Trophoblast cell (in vitro differentiated cells and primary cell): Measurements from ENCODE around the gene FAM234B.

ENCODE experiments used
- DNase-seq, 2 donors: peaks; one replicate each; pipeline ENCODE4 v3.0.0-alpha.2; 2016
- H2AFZ ChIP-seq: 2 replicates; pipeline ENCODE4 v1.6.1; 2013; ENCODE audit warnings: low read length, moderate library complexity, mild to moderate bottlenecking; ENCODE audit not compliant: insufficient read depth, poor library complexity
- H2AK5ac ChIP-seq: 2 replicates; pipeline ENCODE4 v1.6.1; 2013; ENCODE audit warnings: mild to moderate bottlenecking, low read length
- H2BK120ac ChIP-seq: 2 replicates; pipeline ENCODE4 v1.6.1; 2013; ENCODE audit warnings: low read length, mild to moderate bottlenecking, moderate library complexity; ENCODE audit not compliant: insufficient read depth, poor library complexity
- H2BK12ac ChIP-seq: 2 replicates; pipeline ENCODE4 v1.6.1; 2013; ENCODE audit warnings: mild to moderate bottlenecking, low read length, moderate library complexity
- H2BK5ac ChIP-seq: 2 replicates; pipeline ENCODE4 v1.6.1; 2013; ENCODE audit warnings: low read length, low read depth, moderate library complexity, mild to moderate bottlenecking; ENCODE audit not compliant: poor library complexity
- H3K14ac ChIP-seq: 2 replicates; pipeline ENCODE4 v1.6.1; 2013; ENCODE audit warnings: mild to moderate bottlenecking, low read length
- H3K18ac ChIP-seq: 2 replicates; pipeline ENCODE4 v1.6.1; 2013; ENCODE audit warnings: mild to moderate bottlenecking, low read length
- H3K23ac ChIP-seq: 2 replicates; pipeline ENCODE4 v1.6.1; 2013; ENCODE audit warnings: low read length
- H3K27ac ChIP-seq: 2 replicates; pipeline ENCODE4 v1.5.1; 2013; ENCODE audit warnings: low read depth, mild to moderate bottlenecking, inconsistent platforms, low read length, moderate library complexity
- H3K27me3 ChIP-seq: 2 replicates; pipeline ENCODE4 v1.6.1; 2013; ENCODE audit warnings: inconsistent platforms, mild to moderate bottlenecking, low read length, moderate library complexity; ENCODE audit not compliant: insufficient read depth
- H3K36me3 ChIP-seq, 2 experiments: 1 replicate in 1 of 2; 2 replicates in 1 of 2; pipeline ENCODE4 v1.6.1; 2013; ENCODE audit warnings: low read length in 2 of 2, mild to moderate bottlenecking in 2 of 2, moderate library complexity in 1 of 2; ENCODE audit not compliant: insufficient read depth in 2 of 2, control insufficient read depth in 1 of 2
- H3K4ac ChIP-seq: 2 replicates; pipeline ENCODE4 v1.6.1; 2013; ENCODE audit warnings: low read depth, mild to moderate bottlenecking, low read length, moderate library complexity
- H3K4me1 ChIP-seq, 2 experiments: 1 replicate in 1 of 2; 2 replicates in 1 of 2; pipeline ENCODE4 v1.6.1; 2013; ENCODE audit warnings: low read length in 2 of 2, mild to moderate bottlenecking in 2 of 2, moderate library complexity in 1 of 2; ENCODE audit not compliant: insufficient read depth in 2 of 2, control insufficient read depth in 1 of 2
- H3K4me2 ChIP-seq: 2 replicates; pipeline ENCODE4 v1.6.1; 2013; ENCODE audit warnings: inconsistent platforms, mild to moderate bottlenecking, low read length, moderate library complexity
- H3K4me3 ChIP-seq: 2 replicates; pipeline ENCODE4 v1.5.1; 2013; ENCODE audit warnings: mild to moderate bottlenecking, low read depth, low read length, inconsistent platforms
- H3K79me1 ChIP-seq: one replicate; pipeline ENCODE4 v1.6.1; 2013; ENCODE audit warnings: low read length
- H3K79me2 ChIP-seq: 2 replicates; pipeline ENCODE4 v1.6.1; 2013; ENCODE audit warnings: low read length, mild to moderate bottlenecking; ENCODE audit not compliant: control insufficient read depth, insufficient read depth, poor library complexity
- H3K9ac ChIP-seq: 2 replicates; pipeline ENCODE4 v1.6.1; 2013; ENCODE audit warnings: mild to moderate bottlenecking, low read length
- H3K9me3 ChIP-seq: 2 replicates; pipeline ENCODE4 v1.6.1; 2013; ENCODE audit warnings: low read depth, mild to moderate bottlenecking, control low read depth, inconsistent platforms, low read length; ENCODE audit not compliant: insufficient read depth
- H4K12ac ChIP-seq: 2 replicates; pipeline ENCODE4 v1.6.1; 2013; ENCODE audit warnings: low read depth, mild to moderate bottlenecking, low read length, moderate library complexity
- H4K8ac ChIP-seq: 2 replicates; pipeline ENCODE4 v1.6.1; 2013; ENCODE audit warnings: low read depth, mild to moderate bottlenecking, low read length, moderate library complexity
- H4K91ac ChIP-seq: one replicate; pipeline ENCODE4 v1.6.1; 2013; ENCODE audit warnings: low read depth, mild to moderate bottlenecking, low read length, moderate library complexity
- WGBS: extraction: QIAGEN DNeasy Blood & Tissue Kit; methylation state at CpG from one replicate; pipeline ENCODE4 v1.1.7; 2013; ENCODE audit warnings: missing lambda C conversion rate; ENCODE audit not compliant: insufficient read length, insufficient coverage; ENCODE audit errors: extremely low coverage; 5-methylcytosine and 5-hydroxymethylcytosine counted together

Gene FAM234B

DNA sequence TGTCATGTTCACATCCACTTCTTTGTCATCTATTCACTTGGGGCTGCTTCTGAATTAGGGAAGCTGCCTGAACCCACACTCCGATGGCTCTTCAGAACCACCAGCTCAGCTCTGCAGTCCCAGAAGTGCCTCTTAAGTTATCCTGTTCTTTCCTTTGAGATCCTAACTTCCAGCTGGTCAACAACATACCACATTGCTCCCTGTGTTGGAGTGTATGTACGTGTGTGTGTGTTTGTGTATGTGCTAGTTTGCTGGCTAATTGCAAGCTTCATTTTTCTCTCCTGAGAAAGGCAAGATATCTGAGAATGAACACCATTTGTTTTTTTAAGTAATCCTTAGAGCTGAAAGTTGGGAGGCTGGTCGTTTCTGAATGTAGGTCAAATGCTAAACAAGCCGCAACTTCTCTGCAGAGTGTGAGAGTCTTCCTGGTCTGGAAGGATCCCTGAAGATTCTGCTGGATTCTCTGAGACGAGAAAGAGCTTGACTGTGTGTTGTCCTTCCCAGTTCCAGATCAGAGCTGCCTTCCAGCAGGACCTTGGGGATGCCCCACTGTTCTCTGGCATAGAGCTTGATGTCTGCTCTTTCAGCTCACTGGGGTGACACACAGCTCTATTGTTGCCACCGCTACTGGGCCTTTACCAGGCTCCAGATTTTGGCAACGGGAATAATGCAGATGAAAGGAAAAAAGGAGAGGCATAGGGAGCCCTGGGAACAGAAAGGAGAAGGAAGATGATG, 58.4 kb downstream of the FAM234B start:
- H2AK5ac ChIP-seq = no peak overlapping the region
- peaks cover 3% of the 10 kb centered on the region for H3K79me2 ChIP-seq
- no peak overlapping the region for H4K91ac ChIP-seq
- no peak overlapping the region for H3K27ac ChIP-seq
- no peaks in the 10 kb centered on the region for H3K27me3 ChIP-seq
- H4K8ac ChIP-seq = no peak overlapping the region
- H3K36me3 ChIP-seq = no peaks in the 10 kb centered on the region
- H2BK12ac ChIP-seq = peak overlapping the region; percentile 71
- no peak overlapping the region for H3K4me2 ChIP-seq
- no peak overlapping the region for H2BK120ac ChIP-seq
- peak overlapping the region; percentile 21 for H3K14ac ChIP-seq
- H3K79me1 ChIP-seq = peaks cover 33% of the 10 kb centered on the region
- WGBS = no CpG with 5 or more reads among the region's 7 CpGs
- H2AFZ ChIP-seq = peak overlapping the region; percentile 1
- no peak overlapping the region for H3K18ac ChIP-seq
- H3K9ac ChIP-seq = no peak overlapping the region
- H3K4me1 ChIP-seq = peaks cover 20 to 35% of the 10 kb centered on the region in 2 experiments
- no peak overlapping the region for H3K4me3 ChIP-seq
- no peak overlapping the region for H3K4ac ChIP-seq
- peak in 1 of 2 donors; percentile 41 for DNase-seq
- no peak overlapping the region for H2BK5ac ChIP-seq
- no peak overlapping the region for H3K23ac ChIP-seq
- peaks cover 4% of the 10 kb centered on the region for H3K9me3 ChIP-seq
- H4K12ac ChIP-seq = no peak overlapping the region

DNA sequence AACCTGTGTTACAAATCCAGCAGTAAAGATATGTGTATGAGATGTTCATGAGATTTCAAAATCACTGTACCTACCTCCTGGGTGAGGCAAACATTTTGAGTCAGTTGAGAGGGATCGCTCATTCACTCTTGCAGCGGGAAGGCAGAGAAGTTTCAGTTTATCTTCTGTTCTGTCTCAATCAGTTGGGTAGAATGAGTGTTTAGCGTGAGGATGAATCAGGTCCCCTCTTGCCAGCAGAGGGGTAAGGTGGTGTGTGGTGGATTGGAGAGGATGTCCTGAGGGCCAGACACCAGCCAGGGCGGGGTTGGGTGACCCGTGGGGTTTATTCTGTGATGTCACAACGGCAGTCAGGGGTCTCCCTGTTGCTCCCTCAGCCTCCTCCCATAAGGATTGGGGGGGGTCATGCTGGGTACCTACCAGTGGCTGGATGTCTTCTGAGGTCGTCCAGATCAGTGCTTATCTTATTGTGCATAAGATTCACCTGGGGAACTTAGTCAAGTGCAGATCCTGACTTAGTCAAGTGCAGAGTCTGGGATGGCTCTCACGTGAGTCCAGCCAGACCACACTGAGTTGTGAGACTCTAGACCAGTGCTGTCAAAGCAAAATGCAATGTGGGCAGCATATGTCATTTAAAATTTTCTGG, 59.3 kb downstream of the FAM234B start, which contains the start of gene GSG1:
GSG1 (minus strand) TSS at position 277 of the 643 bp plus-strand sequence; CDS start at position 122, 155 bp downstream.
- Histone ChIP-seq H4K12ac (no peak within 1 kb of the TSS), H4K8ac (no peak within 1 kb of the TSS), H3K79me2 (peaks cover 3% of the 10 kb centered on the region), H3K4me3 (no peak within 1 kb of the TSS), H2BK5ac (no peak within 1 kb of the TSS), H3K4me1 (peaks cover 19 to 32% of the 10 kb centered on the region in 2 experiments), H3K79me1 (peaks cover 27% of the 10 kb centered on the region), H3K14ac (peak within 1 kb of the TSS; percentile 21), H2BK12ac (peak within 1 kb of the TSS; percentile 71), H3K27ac (no peak within 1 kb of the TSS), H3K18ac (no peak within 1 kb of the TSS), H2AFZ (peak within 1 kb of the TSS; percentile 1), H4K91ac (no peak within 1 kb of the TSS), H3K9me3 (peaks cover 4% of the 10 kb centered on the region), H3K9ac (no peak within 1 kb of the TSS), H3K36me3 (no peaks in the 10 kb centered on the region), H3K27me3 (no peaks in the 10 kb centered on the region), H3K4ac (no peak within 1 kb of the TSS), H2AK5ac (no peak within 1 kb of the TSS), H3K4me2 (no peak within 1 kb of the TSS), H3K23ac (peak within 1 kb of the TSS; percentile 94), H2BK120ac (no peak within 1 kb of the TSS)
- WGBS = no CpG with 5 or more reads among the region's 8 CpGs
- peak in 1 of 2 donors; percentile 59 for DNase-seq

GRCh38 chr12:13104409-13104808, 60.2 kb downstream of the FAM234B start:
- Histone ChIP-seq H4K12ac (no peak overlapping the region), H2BK12ac (no peak overlapping the region), H3K4me1 (peaks cover 13 to 23% of the 10 kb centered on the region in 2 experiments), H3K9ac (no peak overlapping the region), H3K9me3 (peaks cover 4% of the 10 kb centered on the region), H3K23ac (no peak overlapping the region), H3K79me2 (peaks cover 3% of the 10 kb centered on the region), H3K4me3 (no peak overlapping the region), H3K18ac (no peak overlapping the region), H2BK120ac (no peak overlapping the region), H3K27me3 (no peaks in the 10 kb centered on the region), H3K14ac (no peak overlapping the region), H3K4ac (no peak overlapping the region), H3K79me1 (peaks cover 20% of the 10 kb centered on the region), H2BK5ac (no peak overlapping the region), H4K91ac (no peak overlapping the region), H2AFZ (no peak overlapping the region), H3K4me2 (no peak overlapping the region), H2AK5ac (no peak overlapping the region), H3K36me3 (no peaks in the 10 kb centered on the region), H4K8ac (no peak overlapping the region), H3K27ac (no peak overlapping the region)
- no peak for DNase-seq
- WGBS = no CpG with 5 or more reads among the region's 3 CpGs

DNA sequence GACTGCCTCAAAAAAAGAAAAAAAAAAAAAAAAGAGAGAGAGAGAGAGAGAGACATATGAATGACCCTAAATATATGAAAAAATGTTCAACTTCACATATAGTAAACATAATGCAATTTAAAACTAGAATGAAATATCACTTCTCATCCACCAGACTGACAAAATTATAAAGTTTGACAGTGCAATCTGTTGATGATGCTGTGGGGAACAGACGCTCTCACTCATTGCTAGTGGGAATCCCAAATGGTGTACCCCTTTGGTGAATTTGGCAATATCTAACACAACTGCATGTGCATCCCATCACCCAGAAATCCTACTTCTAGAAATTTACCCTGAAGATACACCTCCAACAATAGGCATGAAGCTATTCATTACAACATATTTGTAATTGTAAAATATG, 61.6 kb downstream of the FAM234B start:
- H4K8ac ChIP-seq = no peak overlapping the region
- no CpG with 5 or more reads among the region's 1 CpG for WGBS

More for the DNA sequence above, 61.6 kb downstream of the FAM234B start:
- Histone ChIP-seq H3K36me3 (no peaks in the 10 kb centered on the region), H3K9me3 (peaks cover 4% of the 10 kb centered on the region), H3K4me3 (no peak overlapping the region), H4K12ac (no peak overlapping the region), H3K9ac (no peak overlapping the region), H3K79me2 (peaks cover 3% of the 10 kb centered on the region), H3K4me2 (no peak overlapping the region), H2AFZ (no peak overlapping the region), H3K18ac (no peak overlapping the region), H3K4me1 (peaks cover 7 to 14% of the 10 kb centered on the region in 2 experiments), H3K27me3 (no peaks in the 10 kb centered on the region), H2BK12ac (no peak overlapping the region), H2BK5ac (no peak overlapping the region), H3K23ac (no peak overlapping the region), H3K4ac (no peak overlapping the region), H3K27ac (no peak overlapping the region), H4K91ac (no peak overlapping the region), H2AK5ac (no peak overlapping the region), H3K14ac (no peak overlapping the region), H2BK120ac (no peak overlapping the region), H3K79me1 (peaks cover 12% of the 10 kb centered on the region)
- DNase-seq = no peak
